ENCODE measurements around the gene PNPLA5. TPM values are rescaled to one million over a fixed set of nuclear protein-coding genes. Genes with fewer than 3 reads are reported as not detected.
"Not testable (repeated sequence)": the region's sequence is repeated elsewhere in the genome, so short reads cannot be mapped to it uniquely, and the experiment has no call there.

PNPLA5 gene
- not detected in 2 replicates for total RNA-seq (2014; rRNA removed; shearing (Covaris generic))

DNA sequence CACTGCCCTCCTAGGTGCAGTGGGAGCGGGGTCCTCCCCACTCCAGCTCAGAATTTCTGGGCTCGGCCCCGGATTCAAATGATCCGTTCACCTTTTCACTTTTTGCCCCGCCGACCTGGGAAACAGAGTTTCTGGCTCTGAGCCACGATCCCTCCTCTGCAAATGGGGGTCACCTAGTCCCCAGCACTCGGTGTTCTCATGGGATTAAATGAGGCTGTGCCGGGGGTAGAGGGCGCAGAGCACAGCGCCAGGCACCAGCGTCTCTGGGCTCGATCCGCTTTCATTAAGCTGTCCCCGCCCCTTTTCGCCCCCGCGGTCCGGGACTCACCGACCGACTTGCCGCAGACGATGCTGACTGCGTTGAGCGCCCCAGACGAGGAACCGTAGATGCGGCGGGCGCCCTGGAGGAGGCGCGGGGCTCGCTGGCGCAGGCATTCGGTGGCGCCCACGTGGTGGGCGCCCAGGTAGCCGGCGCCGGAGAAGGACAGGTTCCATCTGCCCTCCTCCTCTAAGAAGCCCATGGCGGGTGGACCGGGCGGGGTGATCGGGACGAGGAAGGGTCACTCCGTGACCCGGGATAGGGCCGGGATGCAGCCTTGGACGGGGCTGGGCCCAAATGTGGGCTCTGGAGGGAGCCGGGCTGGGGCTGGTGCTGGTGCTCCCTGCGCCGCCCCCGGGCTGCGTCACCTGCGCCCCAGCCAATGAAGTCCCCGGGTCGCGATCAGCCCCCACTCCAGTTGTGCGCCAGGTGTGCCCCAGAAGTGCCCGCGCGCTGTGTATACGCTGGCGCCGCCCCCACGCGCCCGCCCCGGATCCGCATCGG is at the start of gene PNPLA5:
Gene PNPLA5 (minus strand): TSS at position 654 of the 823 bp plus-strand sequence. CDS start 133 bp downstream, at position 521.
- no peak for DNase-seq (ENCODE audit: low spot score)

DNA sequence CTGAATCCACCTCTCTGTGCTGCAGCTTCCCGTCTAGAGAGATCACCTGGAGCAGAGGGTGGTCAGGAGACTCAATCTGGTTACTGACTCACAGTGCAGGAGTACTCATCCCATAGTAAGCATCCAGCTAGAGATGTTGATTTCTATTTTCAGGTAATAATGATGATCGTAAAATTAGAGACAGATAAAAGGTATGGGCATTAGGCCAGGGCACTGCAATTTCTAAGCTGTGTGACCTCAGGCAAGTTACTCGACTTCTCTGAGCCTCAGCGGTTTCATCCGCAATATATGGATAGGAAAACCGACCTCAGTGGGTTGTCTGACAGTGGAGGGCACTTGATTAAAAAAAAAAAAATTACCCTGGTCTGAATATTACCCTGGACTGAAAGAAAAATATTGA is 49.6 kb upstream of the PNPLA5 start:
- DNase-seq (ENCODE audit: low spot score), result no peak

GRCh38 chr22:43931771-43932170 is 40.0 kb upstream of the PNPLA5 start:
- DNase-seq (ENCODE audit: low spot score), result no peak

- DNase-seq (ENCODE audit: low spot score), result no peak
These were observed 37.1 kb upstream of the PNPLA5 start for GRCh38 chr22:43928908-43929307.

DNA sequence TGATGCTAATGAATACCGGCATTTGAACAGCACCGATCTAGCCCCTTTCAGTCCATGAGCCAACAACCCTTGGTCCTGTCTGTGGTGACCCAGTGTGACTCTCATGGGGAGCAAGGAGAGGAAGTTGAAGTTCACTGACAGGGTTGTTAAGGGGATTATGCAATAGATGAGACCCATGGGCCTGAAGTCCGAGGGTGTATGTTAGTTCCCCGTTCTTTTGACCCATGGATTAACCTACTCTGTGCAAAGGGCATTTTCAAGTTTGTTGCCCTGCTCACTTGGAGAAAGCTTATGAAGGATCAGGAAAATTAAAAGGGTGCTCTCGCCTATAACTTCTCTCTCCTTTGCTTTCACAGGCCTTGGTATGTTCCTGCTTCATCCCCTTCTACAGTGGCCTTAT is 36.7 kb upstream of the PNPLA5 start:
- no peak for DNase-seq (ENCODE audit: low spot score)

- no peak for DNase-seq (ENCODE audit: low spot score)
These were observed 34.5 kb upstream of the PNPLA5 start for GRCh38 chr22:43926349-43926710.

GRCh38 chr22:43925433-43926348 is 33.9 kb upstream of the PNPLA5 start:
- DNase-seq (ENCODE audit: low spot score), result peak; percentile 48

DNA sequence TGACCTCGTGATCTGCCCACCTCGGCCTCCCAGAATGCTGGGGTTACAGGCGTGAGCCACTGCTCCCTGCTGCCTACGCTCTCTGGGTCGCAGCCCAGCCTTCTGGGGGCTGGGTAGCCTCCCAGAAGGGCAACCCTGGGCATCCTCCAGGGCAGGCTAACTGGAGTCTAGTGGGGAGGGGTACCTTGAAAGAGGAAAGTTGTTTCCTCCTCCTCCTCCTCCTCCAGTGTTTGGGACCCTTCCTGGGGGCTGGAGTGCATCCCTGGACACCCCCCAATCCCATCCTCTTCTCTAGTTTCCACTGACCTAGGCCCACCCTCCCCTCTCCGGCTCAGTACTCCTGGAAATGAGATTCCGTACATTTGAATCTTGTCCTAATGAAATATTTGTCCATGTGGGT is 33.1 kb upstream of the PNPLA5 start:
- no peak for DNase-seq (ENCODE audit: low spot score)

- DNase-seq (ENCODE audit: low spot score), result peak; percentile 85
These were observed 32.0 kb upstream of the PNPLA5 start, which contains the start of gene PNPLA3 for GRCh38 chr22:43923631-43924464. Gene PNPLA3, plus strand, starts transcription at chr22:43923805. Its CDS starts 107 bp downstream, at chr22:43923912.

- peak; percentile 34 for DNase-seq (ENCODE audit: low spot score)
These were observed 31.4 kb upstream of the PNPLA5 start for GRCh38 chr22:43923191-43923590.

GRCh38 chr22:43922123-43922522 is 30.3 kb upstream of the PNPLA5 start:
- DNase-seq (ENCODE audit: low spot score), result no peak

- peak; percentile 91 for DNase-seq (ENCODE audit: low spot score)
These were observed 29.6 kb upstream of the PNPLA5 start for GRCh38 chr22:43921370-43921769.

DNA sequence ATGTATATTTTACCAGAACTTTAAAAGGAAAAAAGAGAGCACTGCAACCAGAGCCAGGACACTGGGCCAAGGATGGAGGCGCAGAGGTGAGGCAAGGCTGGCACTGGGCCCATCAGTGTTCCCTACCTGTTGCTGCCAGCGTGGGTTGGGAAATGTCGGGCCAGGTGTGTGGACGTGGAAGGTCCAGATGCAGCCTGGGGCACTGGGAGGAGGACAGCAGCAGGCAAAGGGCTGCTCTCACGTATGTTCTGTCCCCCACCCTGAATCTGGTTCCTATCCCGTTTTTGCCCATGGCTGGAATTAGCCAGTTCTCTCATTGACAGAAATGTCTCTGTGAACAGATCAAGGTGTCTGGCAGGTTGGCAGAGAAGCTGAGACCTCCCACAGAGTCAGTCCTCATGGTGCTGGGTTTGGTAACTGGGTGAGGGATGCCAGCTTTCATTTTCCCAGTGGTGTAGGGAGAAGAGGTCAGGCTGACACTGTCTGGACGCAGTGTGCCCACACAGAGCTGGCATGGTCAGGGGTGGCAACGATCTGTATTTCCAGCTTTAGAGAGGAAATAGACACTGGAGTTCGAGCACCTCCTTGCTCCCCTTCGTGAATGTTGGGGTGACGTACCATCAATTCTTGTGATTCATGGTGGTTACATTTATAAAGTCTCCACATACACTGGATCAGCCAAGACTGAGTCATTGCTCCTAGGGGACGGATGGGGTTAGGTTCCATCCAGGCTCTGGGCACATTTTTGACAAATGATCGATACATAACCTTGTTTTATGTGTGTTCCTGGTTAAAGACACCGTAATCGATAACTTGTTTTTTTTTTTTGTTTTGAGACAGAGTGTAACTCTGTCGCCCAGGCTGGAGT is 27.5 kb upstream of the PNPLA5 start:
- DNase-seq (ENCODE audit: low spot score), result peak; percentile 45

DNA sequence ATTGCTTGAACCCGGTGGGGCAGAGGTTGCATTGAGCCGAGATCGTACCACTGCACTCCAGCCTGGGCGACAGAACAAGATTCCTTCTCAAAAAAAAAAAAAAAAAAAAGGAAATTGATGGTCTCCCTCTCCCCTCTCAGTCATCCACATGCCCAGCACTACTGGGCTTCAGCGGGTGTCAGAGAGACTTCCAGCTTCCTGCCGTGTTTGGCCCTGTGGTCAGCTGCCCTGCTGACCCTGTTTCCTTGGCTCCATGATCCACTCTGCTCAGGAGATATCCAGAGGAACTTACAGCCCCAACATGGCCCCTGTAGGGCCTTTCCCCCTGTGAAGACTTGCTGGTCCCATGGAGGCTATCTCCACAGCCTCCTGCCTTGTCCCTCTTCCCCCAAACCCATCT is 25.7 kb upstream of the PNPLA5 start:
- DNase-seq (ENCODE audit: low spot score), result no peak

- no peak for DNase-seq (ENCODE audit: low spot score)
These were observed 19.5 kb upstream of the PNPLA5 start for GRCh38 chr22:43911351-43911750.

- DNase-seq (ENCODE audit: low spot score), result no peak
These were observed 18.4 kb upstream of the PNPLA5 start for GRCh38 chr22:43910178-43910695.

DNA sequence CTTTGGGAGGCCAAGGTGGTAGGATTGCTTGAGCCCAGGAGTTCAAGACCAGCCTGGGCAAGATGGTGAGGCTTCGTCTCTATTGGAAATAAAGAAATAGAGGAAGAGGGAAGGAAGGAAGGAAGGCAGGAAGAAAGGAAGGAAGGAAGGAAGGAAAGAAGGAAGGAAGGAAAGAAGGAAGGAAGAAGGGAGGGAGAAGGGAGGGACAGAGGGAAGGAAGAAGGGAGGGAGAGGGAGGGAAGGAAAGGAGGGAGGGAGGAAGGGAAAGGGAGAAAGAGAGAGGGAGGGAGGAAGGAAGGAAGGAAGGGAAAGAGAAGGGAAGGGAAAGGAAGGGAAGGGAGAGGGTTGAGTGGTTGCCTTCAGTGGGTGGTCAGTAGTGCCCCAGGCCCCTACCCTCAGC is 17.9 kb upstream of the PNPLA5 start:
- DNase-seq (ENCODE audit: low spot score), result no peak

DNA sequence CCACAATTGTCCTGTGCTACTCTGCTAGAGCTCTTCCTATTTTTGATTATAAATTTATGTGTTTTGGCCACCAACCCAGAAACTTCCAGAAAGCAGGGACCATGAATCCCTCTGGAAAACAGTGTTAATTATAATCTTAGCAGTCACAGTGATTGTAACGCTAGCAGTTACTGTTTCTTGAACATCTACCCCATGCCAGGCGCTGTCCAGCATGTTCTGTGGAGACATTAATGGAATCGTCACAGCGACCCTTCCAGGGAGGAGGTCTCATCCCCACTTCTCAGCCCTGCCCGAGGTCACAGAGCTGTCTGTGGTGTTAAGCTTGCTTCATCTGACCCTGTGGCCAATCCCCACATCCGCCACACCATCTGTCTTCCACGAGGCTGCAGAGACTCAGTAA is 13.9 kb upstream of the PNPLA5 start:
- no peak for DNase-seq (ENCODE audit: low spot score)

DNA sequence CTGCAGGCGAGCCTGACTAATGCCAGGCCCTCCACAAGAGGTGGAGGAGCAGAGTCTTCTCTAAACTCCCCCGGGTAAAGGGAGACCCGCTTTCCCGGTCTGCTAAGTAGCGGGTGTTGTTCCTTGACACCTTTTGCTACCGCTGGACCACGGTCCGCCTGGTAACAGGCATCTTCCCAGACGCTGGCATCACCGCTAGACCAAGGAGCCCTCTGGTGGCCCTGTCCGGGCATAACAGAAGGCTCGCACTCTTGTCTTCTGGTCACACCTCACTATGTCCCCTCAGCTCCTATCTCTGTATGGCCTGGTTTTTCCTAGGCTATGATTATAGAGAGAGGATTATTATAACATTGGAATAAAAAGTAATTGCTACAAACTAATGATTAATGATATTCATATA is 12.6 kb upstream of the PNPLA5 start:
- DNase-seq (ENCODE audit: low spot score), result not testable (repeated sequence)

DNA sequence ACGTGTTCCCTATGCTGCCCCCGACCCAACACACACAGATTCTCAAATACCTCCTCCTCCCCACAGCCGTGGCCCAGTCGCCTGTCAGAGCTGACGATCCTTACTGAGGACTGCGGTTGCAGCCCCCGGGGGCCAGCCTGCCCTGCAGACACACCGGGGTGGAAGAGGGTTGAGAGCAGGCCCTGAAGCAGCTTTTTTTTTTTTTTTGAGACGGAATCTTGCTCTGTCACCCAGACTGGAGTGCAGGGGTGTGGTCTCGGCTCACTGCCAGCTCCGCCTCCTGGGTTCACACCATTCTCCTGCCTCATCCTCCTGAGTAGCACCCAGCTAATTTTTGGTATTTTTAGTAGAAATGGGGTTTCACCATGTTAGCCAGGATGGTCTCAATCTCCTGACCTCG is 11.2 kb upstream of the PNPLA5 start:
- DNase-seq (ENCODE audit: low spot score), result not testable (repeated sequence)

All from H4 (cell line).